HG02610 (cell line): Measurements from ENCODE around the gene CXorf58.

Source experiments
- ATAC-seq: cut with Tn5 transposase; IDR thresholded peaks from one replicate; pipeline ENCODE4 v1.9.1; 2021; ENCODE audit warnings: mild to moderate bottlenecking, moderate library complexity; ENCODE audit not compliant: unreplicated experiment

The CXorf58 gene

DNA sequence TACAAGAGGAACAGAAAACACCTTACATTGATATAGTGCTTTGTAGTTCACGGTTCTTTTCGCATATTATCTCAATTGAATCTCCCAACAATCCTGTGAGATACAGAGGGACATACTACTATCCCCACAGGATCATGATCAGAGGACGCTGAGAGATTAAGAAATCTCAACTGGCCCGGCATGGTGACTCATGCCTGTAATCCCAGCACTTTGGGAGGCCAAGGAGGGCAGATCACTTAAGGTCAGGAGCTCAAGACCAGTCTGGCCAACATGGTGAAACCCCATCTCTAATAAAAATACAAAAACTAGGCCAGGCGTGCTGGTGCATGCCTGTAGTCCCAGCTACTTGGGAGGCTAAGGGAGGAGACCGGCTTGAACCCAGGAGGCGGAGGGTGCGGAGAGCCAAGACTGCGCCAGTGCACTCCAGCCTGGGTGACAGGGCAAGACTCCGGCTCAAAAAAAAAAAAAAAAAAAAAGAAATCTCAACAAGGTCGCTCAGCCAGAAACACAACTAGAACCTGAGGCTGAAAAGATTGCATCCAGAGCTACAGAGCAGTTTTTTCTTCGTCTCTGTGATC is 7.5 kb upstream of the CXorf58 start:
- no peak for ATAC-seq

DNA sequence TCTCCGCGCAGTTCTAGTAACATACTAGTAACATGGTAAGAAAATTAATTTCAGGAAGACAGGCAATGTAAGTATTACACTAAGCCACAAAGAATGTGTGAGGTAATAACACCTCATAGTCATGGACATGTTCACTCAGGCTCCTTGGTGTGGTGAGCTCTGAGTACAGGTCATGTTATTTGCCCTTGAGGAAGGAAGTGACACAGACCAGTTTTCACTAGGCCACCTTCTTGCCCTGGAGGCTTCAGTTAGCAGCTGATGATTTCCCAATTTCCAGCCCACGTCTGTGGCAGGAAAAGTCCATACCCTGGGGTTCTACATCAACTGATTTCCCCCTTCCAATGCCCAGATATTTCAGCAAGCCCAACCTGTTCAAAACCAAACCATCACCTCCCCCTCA is 6.7 kb upstream of the CXorf58 start:
- ATAC-seq = peak; percentile 52

DNA sequence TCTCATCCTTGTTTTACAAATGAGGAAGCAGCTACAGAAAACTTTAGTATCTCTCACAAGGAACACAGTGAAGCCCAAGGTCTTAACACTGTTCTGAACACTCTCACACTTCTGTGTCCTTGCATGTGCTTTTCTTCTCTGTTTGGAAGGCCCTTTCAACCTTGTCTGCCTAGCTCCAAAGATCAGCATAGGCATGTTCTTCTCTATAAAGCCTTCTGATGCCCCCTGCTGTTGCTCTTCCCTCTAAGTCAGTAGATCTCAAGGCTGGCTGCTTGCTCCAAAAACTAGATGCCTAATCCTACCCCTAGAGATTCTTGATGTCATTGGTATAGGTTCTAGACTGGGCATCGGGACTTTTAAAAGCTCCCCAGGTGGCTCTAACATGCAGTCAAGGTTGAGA is 6.0 kb upstream of the CXorf58 start:
- peak; percentile 64 for ATAC-seq

DNA sequence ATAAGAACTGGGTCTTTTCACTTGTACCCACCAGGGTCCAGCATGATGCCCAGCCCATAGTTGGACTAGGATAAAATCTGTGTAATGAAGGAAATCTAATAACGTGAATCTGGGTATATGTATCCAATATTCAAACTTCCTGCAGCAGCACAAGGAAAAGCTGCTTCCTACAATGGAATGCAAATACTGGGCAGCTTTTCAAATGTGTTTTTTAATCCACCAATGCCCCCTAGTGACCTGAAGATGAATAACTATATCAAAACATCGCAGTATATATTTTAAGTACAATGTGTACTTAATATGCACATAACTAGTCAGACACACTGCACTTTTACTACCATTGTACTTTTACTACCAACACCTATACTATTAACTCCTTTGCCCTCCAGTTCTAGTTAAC is 5.4 kb upstream of the CXorf58 start:
- no peak for ATAC-seq

DNA sequence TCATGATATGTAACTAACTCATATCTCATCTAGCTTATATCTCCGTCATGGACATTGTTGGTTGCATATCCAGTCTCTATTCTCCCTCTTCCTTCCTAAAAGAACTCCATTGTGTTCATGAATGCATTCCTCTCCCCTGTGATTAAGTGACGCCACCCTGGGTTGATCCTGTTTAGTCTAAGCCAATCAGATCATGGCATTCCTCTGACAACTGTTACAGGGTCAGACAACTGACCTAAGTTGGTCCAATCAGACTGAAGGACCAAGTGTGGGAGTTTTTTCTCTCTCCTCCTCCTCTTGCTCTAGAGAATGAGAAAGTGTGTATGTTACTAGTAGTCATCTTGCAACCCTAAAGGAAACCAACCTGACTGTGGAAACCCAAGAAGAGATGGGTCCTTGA is 3.7 kb upstream of the CXorf58 start:
- ATAC-seq = no peak

DNA sequence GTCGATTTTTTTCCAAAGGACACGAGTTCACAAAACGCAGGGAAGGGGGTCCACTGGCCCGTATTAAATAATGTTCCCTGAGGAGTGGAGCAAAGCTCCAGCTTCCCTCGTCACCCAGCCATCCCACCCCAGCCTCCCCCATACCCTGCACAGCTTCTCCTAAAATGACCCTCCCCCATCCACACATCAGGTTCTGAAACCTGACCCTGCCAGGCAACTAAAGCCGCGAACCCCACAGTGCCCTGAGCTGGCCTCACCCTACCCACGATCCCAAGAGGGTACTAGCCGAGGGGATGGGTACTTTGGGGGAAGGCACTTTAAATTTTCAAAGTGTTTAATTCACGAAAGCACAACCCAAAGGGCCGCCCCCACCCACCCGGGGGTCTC is 702 bp upstream of the CXorf58 start:
- no peak for ATAC-seq

DNA sequence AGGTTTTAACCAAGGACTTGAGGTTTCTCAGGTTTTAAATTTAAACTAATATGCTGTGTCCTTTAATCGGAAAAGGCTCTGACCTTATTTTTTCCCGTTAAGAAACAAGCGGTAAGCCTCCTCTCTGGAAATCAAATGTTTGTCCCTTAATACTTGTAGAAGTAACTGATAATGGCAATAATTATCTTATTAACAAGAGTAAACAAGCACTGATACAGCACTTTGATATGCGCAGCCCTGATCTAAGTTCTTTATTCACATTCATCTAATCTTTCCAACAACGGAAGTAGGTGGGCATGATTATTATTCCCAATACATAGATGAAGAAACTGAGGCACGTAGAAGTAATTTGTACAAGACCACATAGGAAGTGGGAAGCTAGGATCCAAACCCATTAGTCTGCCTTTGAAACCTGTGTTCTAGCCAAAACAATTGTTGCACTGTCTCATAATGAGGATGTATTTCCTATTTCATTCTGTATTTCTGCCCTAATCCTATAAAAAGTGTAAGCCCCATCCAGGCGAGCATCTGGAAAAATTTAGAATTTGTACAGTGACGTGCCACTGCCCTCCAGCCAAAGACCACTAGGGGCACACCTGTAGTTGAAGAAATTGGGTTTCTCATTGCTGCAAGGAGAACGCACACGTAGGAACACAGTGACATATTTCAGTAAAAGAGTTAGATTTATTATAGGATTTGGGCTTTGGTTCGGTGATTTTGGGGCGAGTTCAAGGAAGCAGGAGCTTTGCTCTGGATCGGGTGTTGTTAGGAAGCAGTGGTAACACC is 606 bp downstream of the CXorf58 start:
- no peak for ATAC-seq

DNA sequence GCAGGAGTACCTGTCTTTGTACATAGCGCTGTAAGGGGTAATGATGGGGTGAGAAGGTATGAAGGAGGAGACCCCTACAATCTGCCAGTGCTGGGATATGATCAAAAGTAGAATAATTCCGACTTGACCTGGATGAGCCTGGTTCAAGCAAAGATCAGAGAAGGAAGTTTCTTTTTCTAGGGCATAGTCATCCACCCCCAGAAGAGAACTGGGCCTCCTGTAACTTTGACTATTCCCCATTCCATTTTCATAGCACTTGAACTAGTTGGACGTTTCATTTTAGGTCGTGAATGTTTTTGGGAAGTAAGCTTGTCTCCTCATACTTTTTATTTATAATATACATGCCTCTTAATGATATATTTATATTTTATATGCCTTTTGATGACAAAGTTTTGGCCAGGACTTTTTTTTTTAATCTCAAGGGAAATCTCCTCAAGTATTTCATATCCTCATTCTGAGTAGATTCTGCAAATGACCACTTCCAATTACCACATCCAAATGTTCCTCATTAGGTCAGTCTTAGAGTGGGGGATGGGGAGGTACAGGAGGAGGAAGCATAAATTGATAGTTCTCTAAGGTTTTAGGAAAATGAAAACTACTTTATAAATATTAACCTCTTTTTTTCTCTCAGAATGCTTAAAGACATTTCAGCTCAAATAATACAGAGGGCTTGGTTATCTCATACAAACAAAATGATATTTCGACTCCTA is 3.5 kb downstream of the CXorf58 start:
- ATAC-seq = no peak

DNA sequence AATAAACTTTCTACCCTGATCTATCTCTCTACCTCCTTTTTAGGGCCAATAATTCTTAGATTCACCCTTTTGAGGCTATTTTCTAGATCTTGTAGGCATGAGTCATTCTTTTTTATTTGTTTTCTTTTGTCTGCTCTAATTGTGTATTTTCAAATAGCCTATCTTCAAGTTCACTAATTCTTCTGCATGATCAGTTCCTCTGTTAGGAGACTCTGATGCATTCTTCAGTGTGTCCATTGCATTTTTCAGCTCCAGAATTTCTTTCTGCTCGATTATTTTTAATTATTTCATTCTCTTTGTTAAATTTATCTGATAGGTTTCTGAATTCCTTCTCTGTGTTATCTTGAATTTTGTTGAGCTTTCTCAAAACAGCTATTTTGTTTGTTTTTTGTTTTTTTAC is 11.3 kb downstream of the CXorf58 start:
- ATAC-seq = no peak

DNA sequence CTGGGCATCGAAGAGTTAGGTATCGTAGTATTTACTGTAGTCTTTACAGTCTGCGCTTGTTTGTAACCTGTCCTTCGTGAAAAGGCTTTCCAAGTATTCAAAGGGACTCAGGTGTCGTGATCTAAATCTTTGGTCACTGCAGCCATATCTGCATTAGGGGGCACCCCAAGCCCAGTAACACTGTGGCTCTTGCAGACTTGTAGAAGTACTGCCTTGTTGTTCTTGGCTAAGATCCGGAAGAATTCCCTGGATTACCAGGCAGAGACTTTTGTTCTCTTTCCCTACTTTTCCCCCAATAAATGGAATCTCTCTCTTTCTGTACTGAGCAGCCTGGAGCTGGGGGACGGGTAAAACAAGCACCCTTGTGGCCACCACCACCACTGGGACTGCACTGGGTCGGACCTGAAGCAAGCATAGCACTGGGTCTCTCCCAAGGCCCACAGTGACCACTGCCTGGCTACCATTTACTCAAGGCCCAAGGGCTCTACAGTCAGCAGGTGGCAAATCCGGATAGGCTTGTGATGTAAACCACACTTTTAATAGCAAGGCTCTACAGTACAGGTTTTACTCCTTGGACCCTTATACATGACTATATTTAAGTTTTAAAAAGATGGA is 12.0 kb downstream of the CXorf58 start:
- no peak for ATAC-seq

DNA sequence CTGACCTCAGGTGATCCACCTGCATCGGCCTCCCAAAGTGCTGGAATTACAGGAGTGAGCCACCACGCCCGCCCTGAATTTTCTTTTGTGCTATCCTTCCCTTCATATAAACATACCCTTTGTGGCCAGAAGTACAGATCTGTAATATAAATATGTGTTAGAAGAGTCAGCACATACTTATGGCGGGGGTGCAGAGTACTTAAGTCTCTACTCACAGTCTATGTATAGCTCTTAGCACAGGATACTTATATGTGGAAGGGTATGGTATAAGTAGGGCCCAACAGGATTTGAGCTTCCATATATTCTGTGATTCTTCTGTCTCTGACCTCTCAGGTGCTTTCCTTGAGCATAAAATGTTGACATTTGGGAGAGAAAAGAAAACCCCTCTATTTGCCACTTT is 18.2 kb downstream of the CXorf58 start:
- no peak for ATAC-seq

DNA sequence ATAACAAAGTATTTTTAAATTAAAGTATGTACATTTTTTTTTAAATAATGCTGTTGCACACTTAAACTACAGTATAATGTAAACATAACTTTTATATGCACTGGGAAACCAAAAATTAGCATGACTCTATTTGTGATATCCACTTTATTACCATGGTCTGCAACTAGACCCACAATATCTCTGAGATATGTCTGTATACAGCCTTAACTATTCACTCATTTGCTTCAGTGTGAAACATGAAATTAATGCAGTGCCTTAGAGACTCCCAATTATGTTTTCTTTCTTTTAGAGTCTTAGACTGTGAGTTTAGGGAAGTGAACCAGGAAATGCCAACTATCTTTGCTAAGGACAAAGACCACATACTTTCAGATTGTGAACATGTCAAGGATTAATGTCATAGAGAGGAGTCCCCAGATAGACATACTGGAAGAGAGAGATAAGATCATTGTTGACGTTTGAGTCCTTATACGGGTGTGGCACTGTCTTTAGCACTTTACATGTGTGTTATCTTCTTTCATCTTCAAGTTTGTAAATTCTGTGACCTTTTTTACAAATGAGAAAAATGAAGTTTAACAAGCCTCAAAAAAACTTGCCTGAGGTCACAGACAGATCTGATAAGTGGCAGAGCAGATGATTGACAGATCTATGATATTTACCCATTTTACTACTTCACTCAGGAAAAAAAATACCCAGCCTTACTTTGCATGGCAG is 23.2 kb downstream of the CXorf58 start:
- ATAC-seq = no peak

DNA sequence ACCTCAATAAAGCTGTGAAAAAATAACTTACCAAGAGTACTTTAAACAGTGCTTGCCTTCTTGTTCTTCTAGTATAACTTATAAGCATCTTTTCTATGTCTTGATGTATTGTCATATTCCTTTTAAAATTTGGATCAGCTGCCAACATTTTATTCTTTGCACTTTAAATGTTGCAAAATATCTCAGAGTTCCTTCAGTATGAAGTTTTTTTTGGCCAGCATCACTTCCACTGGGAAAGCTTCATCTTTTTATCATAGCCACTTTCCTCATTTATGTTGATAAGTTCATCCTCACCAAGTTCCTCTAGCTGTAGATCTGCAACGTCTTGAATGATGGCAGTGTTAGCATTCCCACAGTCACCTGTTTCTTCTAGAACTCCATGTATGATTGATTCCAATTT is 24.2 kb downstream of the CXorf58 start:
- ATAC-seq = no peak

DNA sequence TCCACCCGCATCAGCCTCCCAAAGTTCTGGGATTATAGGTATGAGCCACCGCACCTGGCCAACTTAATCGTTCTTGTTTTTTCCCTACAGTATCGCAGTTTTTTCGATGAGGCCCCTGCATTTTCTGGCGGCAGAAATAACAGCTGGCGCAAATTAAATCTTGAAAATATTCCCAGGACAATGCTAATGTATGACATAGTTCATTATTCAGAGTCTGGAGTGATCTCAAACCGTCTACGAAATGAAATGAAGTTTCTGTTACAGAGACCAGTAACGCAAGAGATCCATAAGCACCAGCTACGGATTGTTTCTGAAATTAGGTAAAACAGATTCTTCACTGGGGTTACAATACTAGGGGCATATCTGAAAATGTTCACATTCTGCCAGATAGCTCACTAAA is 27.3 kb downstream of the CXorf58 start:
- no peak for ATAC-seq

DNA sequence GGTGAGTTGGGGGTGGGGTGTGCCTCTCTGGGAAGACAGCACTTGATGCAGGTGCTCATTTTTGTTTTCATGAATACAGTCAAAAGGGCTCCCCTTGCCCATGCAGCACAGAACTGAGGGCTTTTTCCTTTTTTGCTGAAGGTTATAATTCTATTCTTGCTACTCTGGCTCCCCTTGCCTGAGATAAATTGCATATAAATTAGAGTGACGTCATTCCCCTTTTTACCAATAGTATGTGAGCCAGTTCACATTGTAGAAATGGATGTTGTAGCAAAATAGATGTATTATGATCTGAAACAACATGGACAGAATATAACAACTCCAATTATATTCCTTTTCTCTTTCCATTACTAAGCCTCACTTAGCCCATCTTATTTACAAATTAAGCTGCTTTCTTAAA is 28.4 kb downstream of the CXorf58 start:
- ATAC-seq = no peak

DNA sequence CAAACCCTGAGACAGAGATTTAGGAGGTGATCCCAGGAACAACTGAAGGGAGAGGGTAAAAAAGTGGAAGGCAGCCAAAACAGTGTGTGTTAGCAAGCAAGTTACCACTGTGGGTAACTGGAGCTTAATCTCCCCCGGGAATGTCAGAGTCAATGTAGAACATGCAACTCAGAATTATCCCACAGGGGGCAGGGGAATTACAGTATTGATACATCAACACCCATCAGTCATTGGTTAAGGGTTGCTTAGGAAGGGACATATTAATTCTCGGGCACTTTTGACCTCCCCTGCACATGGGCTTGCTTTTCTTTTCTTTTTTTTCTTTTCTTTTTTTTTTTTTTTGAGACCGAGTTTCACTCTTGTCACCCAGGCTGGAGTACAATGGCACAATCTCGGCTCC is 29.3 kb downstream of the CXorf58 start:
- ATAC-seq = no peak

DNA sequence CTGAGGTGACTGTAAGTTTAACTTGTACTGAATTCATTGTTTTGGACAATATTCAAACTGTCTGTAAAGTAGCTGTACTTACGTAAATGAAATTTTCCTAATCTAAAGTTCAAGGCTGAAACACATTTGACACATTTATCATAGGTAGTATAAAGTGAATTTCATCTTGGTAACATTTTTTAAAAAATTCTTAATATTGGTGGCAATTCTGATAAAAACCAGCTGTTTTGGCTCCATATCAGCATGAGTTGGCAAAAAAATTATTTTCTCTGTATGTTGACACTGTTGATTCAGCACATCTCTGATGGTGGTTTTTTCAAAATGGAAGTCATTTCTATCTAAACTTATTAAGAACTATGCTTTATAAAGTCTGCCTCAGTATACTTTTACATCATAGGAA is 30.9 kb downstream of the CXorf58 start:
- ATAC-seq = no peak

DNA sequence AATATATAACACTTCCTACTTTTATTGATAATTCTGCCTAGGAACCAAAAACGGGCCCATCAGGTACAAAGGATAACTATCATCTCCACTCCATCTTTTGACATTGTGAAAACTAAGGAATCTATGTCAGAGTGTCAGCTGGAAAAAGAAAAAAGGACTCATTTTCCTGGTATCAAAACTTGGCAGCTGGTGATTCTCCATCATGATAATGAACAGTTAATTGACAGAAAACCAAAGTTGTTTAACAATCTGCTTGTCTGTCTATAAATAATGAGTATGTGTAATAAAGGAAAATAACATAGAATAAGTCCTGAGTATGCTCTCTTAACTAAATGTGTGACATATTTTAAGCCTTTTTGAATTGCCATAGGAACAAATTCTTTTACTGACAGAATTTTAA is 31.4 kb downstream of the CXorf58 start:
- ATAC-seq = no peak

DNA sequence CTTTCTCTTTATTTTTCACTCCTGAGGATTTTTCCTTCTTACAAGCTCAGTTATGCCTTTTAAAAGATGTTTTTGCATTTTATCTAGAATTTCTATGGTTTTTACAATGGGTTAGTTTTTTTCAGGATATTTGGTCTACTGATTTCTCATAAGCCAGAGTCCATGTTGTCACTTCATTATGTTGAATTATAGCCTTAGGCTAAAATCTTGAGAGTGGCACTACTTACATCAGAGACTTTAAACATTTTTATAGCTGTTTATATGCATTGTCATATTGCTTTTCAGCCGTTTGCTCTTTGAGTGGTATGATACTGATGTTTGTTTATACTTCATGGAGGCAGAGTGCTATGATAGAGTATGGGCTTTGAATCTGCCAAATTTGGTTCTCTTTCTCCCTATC is 36.4 kb downstream of the CXorf58 start:
- no peak for ATAC-seq

DNA sequence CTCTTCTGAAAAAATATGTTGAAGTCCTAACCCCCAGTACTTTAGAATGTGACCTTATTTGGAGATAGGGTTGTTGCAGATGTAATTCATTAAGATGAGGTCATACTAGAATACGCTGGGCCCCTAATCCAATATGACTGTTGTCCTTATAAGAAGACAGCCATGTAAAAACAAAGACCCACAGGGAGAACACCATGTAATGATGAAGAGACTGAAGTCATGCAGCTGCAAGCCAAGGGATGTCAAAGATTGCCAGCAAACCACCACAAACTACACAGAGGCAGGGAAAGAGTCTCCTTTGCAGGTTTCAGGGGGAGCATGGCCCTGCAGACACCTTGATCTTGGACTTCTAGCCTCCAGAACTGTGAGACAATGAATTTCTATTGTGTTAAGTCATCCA is 37.4 kb downstream of the CXorf58 start:
- ATAC-seq = no peak

DNA sequence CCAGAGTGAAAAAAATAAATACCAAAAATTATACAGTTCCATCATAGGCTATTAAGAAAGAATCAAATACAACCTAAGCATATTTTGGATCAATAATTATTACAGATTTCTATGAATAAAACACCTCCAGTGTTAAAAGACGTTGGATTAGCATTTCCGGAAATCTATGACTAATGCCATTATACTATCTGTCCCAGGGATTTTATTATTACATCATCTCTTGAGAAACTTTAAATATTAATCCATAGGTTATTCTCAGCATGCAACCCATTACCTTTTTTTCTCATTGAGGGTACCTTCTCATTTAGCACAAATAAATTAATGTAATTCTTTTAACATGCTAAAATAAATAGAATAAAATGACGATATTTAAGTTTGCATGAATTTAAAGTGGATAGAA is 44.6 kb downstream of the CXorf58 start:
- no peak for ATAC-seq
